DND-41 (cell line): Measurements from ENCODE around the gene DOCK3.

Experiments used
- EZH2 ChIP-seq: IDR thresholded peaks from 3 replicates; pipeline ENCODE4 v1.6.1; 2012; ENCODE audit warnings: borderline replicate concordance, low read depth, mild to moderate bottlenecking, moderate library complexity, low read length, inconsistent platforms; ENCODE audit not compliant: severe bottlenecking
- TF ChIP-seq, protein P1 (sequence below): IDR thresholded peaks from 2 replicates; pipeline ENCODE4 v1.5.1; 2012; ENCODE audit warnings: borderline replicate concordance, low read length, moderate library complexity, mild to moderate bottlenecking; ENCODE audit not compliant: poor library complexity, severe bottlenecking; ENCODE audit errors: extremely low read depth

DNA sequence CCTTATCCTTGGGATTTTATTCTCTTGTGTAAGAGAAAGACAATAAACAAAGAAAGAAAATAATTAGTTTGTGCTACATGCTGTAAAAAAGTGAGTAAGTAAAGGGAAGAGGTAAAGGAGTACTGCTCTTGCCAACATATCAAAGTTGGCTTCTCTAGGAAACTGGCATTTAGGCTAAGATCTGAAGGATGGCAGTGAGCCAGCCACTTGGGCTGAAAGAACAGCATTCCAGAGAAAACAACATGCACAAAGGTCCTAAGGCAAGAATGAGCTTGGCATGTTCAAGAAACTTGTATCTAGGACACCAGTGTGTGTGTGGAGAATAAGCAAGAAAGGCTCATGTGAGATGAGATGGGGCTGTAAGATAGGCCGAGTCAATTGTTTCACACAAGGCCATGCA lies 464.9 kb downstream of the DOCK3 start:
- no peak for TF ChIP-seq EZH2
- TF ChIP-seq, protein P1, sequence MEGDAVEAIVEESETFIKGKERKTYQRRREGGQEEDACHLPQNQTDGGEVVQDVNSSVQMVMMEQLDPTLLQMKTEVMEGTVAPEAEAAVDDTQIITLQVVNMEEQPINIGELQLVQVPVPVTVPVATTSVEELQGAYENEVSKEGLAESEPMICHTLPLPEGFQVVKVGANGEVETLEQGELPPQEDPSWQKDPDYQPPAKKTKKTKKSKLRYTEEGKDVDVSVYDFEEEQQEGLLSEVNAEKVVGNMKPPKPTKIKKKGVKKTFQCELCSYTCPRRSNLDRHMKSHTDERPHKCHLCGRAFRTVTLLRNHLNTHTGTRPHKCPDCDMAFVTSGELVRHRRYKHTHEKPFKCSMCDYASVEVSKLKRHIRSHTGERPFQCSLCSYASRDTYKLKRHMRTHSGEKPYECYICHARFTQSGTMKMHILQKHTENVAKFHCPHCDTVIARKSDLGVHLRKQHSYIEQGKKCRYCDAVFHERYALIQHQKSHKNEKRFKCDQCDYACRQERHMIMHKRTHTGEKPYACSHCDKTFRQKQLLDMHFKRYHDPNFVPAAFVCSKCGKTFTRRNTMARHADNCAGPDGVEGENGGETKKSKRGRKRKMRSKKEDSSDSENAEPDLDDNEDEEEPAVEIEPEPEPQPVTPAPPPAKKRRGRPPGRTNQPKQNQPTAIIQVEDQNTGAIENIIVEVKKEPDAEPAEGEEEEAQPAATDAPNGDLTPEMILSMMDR: no peak
